ENCODE data around the gene APLP2.
"Not testable (repeated sequence)": the region's sequence is repeated elsewhere in the genome, so short reads cannot be mapped to it uniquely, and the experiment has no call there.

Gene APLP2

GRCh38 chr11:130168105-130168504 lies 98.4 kb downstream of the APLP2 start:
- no peak for DNase-seq (ENCODE audit: low read depth, low spot score)

- DNase-seq (ENCODE audit: low read depth, low spot score): peak; percentile 39
Measured at GRCh38 chr11:130170345-130170744, 100.7 kb downstream of the APLP2 start.

GRCh38 chr11:130171534-130171933 lies 101.8 kb downstream of the APLP2 start:
- DNase-seq (ENCODE audit: low read depth, low spot score): no peak

DNA sequence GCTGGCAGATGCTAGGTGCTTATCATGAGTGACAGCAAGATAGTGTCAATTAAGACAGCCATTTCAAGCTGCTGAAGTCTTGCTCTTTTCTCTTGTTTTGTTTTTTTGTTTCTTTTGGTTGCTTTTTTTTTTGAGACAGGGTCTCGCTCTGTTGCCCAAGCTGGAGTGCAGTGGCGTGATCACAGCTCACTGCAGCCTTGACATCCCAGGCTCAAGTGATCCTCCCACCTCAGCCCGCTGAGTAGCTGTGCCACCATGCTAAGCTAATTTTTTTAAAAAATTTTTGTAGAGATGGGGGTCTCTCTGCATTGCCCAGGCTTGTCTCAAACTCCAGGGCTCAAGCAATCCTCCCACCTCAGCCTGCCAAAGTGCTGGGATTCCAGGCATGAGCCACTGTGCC lies 102.3 kb downstream of the APLP2 start:
- DNase-seq (ENCODE audit: low read depth, low spot score): not testable (repeated sequence)

GRCh38 chr11:130174642-130175041 lies 104.9 kb downstream of the APLP2 start:
- no peak for DNase-seq (ENCODE audit: low read depth, low spot score)

- no peak for DNase-seq (ENCODE audit: low read depth, low spot score)
Measured at GRCh38 chr11:130175898-130176297, 106.2 kb downstream of the APLP2 start.

DNA sequence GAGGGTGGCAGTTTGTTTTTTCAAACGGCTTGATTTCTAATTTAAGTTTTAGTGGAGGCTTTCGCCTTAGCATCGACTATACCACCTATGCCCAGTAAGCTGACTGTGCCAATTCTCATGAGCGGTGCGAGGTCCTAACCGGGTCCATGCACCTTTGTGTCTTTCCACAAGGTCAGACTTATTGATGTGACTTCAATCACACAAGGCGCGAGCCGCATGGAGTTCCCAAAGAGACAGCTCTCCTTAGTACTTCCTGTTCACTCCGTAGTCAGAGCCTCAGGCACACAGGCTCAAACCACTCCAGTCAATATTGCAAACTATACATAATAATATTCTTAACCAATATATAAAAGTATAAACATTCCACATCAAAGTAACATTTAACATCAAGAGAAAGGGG lies 108.1 kb downstream of the APLP2 start:
- no peak for DNase-seq (ENCODE audit: low read depth, low spot score)

DNA sequence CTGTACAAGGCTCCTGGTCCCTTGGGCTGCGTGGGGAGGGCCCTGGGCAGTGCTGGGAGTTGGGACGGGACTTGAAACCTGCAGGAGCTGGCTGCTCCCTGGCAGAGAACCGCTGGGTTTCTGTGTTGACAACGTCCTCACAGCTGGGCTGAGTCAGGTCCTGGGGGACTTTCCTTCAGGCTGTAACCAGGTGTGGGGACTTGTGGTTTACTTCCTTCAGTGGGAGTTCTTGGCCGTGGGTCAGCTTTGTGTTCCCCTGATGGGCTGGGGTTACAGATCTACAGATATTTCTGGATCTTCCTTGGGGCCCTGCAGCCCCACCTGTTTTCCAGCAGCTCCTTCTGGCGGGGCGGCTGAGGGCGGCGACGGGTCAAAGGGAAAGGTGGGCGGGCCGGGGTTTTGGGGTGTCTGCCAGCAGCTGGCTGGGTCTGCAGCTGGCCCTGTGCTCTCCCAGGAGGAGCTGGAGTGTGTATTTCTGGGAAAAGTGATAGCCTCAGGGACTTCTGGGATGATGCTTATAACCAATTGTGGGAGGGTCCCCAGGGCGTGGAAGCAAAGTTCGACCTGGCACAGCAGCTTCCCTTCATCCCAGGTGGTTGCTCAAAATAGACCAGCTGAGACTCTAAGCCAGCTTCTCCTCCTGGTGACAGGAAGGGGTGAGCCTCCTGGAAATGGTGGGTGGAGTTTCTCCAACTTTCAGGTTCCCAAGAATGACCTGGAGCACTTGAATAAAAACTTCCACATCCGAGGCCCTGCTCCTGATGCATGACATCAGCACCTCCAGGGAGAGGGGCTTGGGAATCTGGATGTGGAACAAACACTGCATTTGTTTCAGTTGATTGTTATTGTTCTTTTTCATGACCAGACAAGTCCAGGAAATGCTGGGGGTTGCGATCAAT lies 109.0 kb downstream of the APLP2 start:
- no peak for DNase-seq (ENCODE audit: low read depth, low spot score)

DNA sequence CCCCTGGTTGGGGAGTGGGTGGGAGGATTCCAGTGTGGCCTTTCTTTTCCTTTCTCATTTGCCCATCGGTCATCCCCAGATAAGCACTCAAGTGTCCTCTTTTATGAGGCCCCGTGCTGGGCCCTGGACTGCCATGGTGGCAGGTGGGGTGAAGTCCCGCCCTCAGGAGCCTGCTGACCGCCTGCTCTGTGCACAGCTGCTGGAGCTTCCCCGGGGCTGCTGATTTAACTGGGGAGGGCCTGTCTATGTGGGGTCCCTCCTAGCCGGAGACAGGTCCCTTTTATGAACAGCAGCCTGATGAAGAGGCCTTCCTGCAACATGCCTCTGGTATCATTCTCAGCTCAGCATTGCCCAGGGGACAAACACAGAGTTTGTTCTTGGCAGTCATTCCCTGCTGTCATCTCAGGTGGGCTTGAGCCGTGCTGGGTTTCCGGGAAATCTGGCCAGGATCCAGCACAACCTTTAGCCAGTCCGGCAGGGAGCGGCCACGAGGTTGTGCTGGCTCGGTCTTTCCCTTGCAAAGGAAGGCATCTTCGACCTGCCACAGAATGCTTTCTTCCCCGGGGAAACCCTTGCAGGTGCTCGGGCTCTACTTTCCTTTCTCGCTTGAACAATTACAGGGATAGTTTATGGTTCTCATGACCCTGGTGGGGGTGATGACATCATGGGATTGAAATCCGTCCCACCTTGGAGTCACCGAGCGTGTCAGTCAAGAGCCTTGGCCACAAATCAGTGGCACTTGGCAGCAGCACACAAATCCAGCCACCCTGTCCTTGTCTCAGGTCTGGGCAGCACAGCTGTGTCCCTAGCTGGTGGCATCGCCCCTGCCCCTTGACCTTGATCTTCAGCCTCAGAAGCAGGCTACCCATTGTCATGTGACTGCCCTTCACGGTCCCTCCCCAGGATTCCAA lies 110.0 kb downstream of the APLP2 start:
- no peak for DNase-seq (ENCODE audit: low read depth, low spot score)

- no peak for DNase-seq (ENCODE audit: low read depth, low spot score)
Measured at GRCh38 chr11:130180491-130180890, 110.8 kb downstream of the APLP2 start.

DNA sequence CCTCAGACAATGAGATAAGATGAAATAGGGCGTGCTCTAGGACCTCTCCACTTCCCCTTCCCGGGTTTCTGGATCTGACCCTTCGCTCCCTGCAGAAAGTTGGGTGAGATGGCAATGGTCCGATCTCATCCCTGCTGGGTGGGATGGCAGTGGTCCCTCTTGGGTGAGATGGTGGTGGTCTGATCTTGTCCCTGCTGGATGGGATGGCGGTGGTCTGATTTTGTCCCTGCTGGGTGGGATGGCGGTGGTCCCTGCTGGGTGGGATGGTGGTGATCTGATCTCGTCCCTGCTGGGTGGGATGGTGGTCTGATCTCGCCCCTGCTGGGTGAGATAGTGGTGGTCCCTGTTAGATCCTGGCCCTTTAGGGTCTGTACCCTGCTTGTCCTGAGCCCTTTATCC lies 111.2 kb downstream of the APLP2 start:
- DNase-seq (ENCODE audit: low read depth, low spot score): no peak

DNA sequence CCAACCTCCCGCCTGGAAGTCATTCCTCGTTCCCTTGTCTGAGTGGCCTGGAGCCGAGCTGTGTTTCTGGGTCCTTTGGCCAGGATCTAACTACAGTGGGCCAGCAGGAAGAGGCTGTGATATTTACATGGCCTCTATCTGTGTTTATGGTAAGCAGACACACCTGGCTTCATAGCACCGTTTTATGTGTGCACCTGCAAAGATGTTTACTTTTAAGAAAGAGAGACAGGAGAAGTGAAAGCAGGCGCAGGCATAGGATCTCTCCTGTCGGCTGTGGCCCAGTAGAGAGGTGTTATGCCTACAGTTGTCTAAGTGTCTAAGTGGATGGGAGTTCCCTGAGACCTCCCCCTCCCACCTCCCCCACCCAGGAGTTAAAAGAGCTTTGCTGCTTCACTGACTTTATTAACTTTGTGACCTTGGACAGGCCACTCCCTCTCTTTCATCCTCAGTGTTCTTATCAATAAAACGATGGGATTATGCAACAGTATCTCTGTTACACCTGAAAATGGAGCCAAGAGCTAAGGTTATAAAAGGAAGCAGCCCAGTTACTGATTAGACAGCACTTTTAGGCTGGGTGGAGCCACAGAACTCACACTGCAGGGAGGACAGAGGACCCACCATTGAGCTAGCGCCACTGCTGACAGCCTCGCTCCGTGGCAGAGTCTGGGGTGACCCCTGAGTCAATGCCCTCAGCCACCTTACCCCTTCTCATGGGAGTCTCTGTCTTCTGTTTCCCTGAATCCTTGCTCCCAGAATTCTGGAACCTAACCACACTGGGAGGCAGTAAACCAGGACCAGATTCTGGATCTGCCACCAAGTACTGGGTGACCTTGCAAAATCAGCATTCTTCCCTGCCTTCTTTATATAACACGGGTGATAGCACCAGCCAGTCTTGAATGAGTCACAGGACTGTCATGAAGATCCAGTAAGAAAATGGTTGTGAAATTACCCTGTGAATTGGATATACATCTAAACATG lies 111.9 kb downstream of the APLP2 start:
- no peak for DNase-seq (ENCODE audit: low read depth, low spot score)

GRCh38 chr11:130183878-130184610 lies 114.3 kb downstream of the APLP2 start:
- DNase-seq (ENCODE audit: low read depth, low spot score): no peak

DNA sequence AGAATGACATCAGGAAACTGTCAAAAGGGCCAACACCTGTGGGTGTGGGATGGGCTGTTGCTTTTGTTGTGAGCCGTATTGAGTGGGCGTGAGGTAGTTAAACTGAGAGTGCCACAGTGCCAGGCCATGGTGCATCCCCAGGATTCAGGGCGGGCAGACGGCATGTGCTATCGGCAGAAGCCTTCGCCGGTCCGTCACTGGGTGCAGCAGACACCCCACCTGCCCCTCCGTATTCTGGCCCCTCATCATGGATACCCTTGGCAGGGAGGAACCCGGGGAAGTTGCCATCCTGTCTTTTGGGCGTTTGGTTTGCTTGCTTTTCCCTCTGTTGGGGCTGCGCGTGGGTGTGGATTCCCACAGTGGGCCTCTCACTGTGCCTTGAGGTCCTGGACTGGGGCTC lies 117.4 kb downstream of the APLP2 start:
- DNase-seq (ENCODE audit: low read depth, low spot score): no peak

GRCh38 chr11:130188047-130188446 lies 118.4 kb downstream of the APLP2 start:
- peak; percentile 80 for DNase-seq (ENCODE audit: low read depth, low spot score)

- no peak for DNase-seq (ENCODE audit: low read depth, low spot score)
Measured at GRCh38 chr11:130188585-130189347, 119.1 kb downstream of the APLP2 start.

GRCh38 chr11:130189492-130190210 lies 120.0 kb downstream of the APLP2 start:
- DNase-seq (ENCODE audit: low read depth, low spot score): no peak

DNA sequence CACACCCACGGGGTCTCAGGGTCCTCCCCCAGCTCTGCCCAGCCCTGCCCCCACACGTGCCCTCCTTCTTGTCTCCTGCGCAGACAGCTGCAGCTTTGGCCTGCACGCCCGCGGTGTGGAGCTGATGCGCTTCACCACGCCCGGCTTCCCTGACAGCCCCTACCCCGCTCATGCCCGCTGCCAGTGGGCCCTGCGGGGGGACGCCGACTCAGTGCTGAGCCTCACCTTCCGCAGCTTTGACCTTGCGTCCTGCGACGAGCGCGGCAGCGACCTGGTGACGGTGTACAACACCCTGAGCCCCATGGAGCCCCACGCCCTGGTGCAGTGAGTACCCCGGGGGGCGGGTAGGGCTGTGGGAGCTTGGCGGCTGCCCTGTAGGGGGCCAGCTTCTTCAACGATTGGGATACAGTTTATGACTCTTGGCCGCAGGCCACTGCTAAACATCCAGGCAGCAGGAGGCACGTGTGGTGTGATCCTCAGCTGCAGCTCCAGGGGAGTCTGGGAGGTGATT lies 120.7 kb downstream of the APLP2 start:
- DNase-seq (ENCODE audit: low read depth, low spot score): no peak

GRCh38 chr11:130191896-130192295 lies 122.2 kb downstream of the APLP2 start:
- DNase-seq (ENCODE audit: low read depth, low spot score): no peak
